Gastrocnemius medialis (tissue), 4 donors: Measurements from ENCODE around the gene HYAL4. TPM values are rescaled to one million over a fixed set of nuclear protein-coding genes. Genes with fewer than 3 reads are reported as not detected.

Source experiments
- ATAC-seq, 2 donors: fragments of 150-250 bp; one replicate each; pipeline ENCODE4 v1.9.1; 2016
- DNase-seq, 2 donors: peaks; one replicate each; pipeline ENCODE4 v3.0.0-alpha.2; 2019
- H3K27ac ChIP-seq, 4 donors: fragments of 200-600 bp; sonication (generic); 1 replicate in 1 of 4; 2 replicates in 3 of 4; pipeline ENCODE4 v1.5.1; 2016 to 2018; ENCODE audit warnings: mild to moderate bottlenecking in 2 of 4, moderate library complexity in 1 of 4
- H3K27me3 ChIP-seq, 3 donors: fragments of 200-600 bp; sonication (generic) in 2 of 3; 1 replicate in 1 of 3; 2 replicates in 2 of 3; pipeline versions ENCODE4 v1.5.1 to v1.6.0; 2016 to 2019; ENCODE audit warnings: mild to moderate bottlenecking in 1 of 3, moderate library complexity in 1 of 3
- H3K36me3 ChIP-seq, 2 donors: fragments of 200-600 bp; sonication (generic) in 1 of 2; one replicate each; pipeline ENCODE4 v1.5.1; 2017 to 2018
- H3K4me1 ChIP-seq, 2 donors: fragments of 200-600 bp; sonication (generic) in 1 of 2; one replicate each; pipeline ENCODE4 v1.5.1; 2016 to 2017; ENCODE audit warnings: mild to moderate bottlenecking in 2 of 2
- H3K4me3 ChIP-seq, 4 donors: fragments of 200-600 bp; sonication (generic) in 3 of 4; 1 replicate in 1 of 4; 2 replicates in 3 of 4; pipeline ENCODE4 v1.5.1; 2016 to 2019; ENCODE audit warnings: mild to moderate bottlenecking in 2 of 4
- H3K9me3 ChIP-seq, 3 donors: fragments of 200-600 bp; sonication (generic) in 2 of 3; 1 replicate in 1 of 3; 2 replicates in 2 of 3; pipeline ENCODE4 v1.5.1; 2016 to 2019
- CTCF ChIP-seq, 5 experiments: fragments of 450-650 bp in 3 of 5; fragments of 200-600 bp in 2 of 5; sonication (generic) in 2 of 5; IDR thresholded peaks in 4 of 5; conservative IDR thresholded peaks in 1 of 5; 1 replicate in 4 of 5; 2 replicates in 1 of 5; pipeline ENCODE4 v1.5.1; 2016 to 2019; ENCODE audit warnings: antibody characterized with exemption in 5 of 5, mild to moderate bottlenecking in 3 of 5, moderate library complexity in 3 of 5
- POLR2A ChIP-seq, 2 donors: fragments of 450-650 bp; IDR thresholded peaks; one replicate each; pipeline ENCODE4 v1.6.1; 2017; ENCODE audit warnings: antibody characterized with exemption in 2 of 2, mild to moderate bottlenecking in 2 of 2, moderate library complexity in 2 of 2
- in situ Hi-C, 4 donors: fragments of 200-750 bp; cut with MboI; loops; one replicate each; pipeline versions ENCODE4 v1.15.0 to v1.8.0; 2017; ENCODE audit warnings: low sequenced_read_pairs in 4 of 4
- intact Hi-C: fragments of 100-400 bp; cut with DNase I; formaldehyde crosslinking; loops from one replicate; pipeline ENCODE4 v1.15.1; 2023; ENCODE audit warnings: low total_unique reads
- total RNA-seq, 4 donors: library from RNA; depleted of rRNA; stranded (reverse); fragments of >200 nt; gene quantifications; one replicate each; pipeline versions ENCODE4 v1.1.0 to v1.2.3, GENCODE V29; 2016

HYAL4 gene
- total RNA-seq, 4 donors from 2014 or later = 0.73 to 11.0 (median 5.7) TPM

GRCh38 chr7:123798532-123799188 lies 46.3 kb upstream of the HYAL4 start:
- ATAC-seq = peak; percentile 28 to 29
- intact Hi-C loops = loop anchor here (2.0 to 5.0 kb wide), 3 partner anchors 66 to 119 kb away; no protein-coding TSS in a partner anchor
- peak overlapping the region; percentile 32 to 83 (median 62) for H3K27ac ChIP-seq

GRCh38 chr7:123802249-123802648 lies 42.7 kb upstream of the HYAL4 start:
- no peaks in the 10 kb centered on the region for H3K9me3 ChIP-seq
- in situ Hi-C loops = loop anchor here in 1 of 4 donors (10.0 kb wide), 1 partner anchor 63 kb away; no protein-coding TSS in a partner anchor
- no peak overlapping the region for H3K4me3 ChIP-seq
- ATAC-seq (no peak), DNase-seq (no peak)
- TF ChIP-seq POLR2A (IDR thresholded peaks at IDR 0.05) (no peak), CTCF (IDR thresholded peaks at IDR 0.05 in 4 of 5, conservative IDR thresholded peaks at IDR 0.05 in 1 of 5) (no peak)
- no peak overlapping the region for H3K27ac ChIP-seq
- no peaks in the 10 kb centered on the region for H3K27me3 ChIP-seq
- peaks cover 0 to 11% of the 10 kb centered on the region in 2 donors for H3K4me1 ChIP-seq
- no peaks in the 10 kb centered on the region for H3K36me3 ChIP-seq
- intact Hi-C loops = no loop called here

More at GRCh38 chr7:123798532-123799188, 46.3 kb upstream of the HYAL4 start:
- no peak for DNase-seq
- no peaks in the 10 kb centered on the region for H3K9me3 ChIP-seq
- in situ Hi-C loops = loop anchor here in 2 of 4 donors (5.0 to 10.0 kb wide), 2 partner anchors 64 to 76 kb away; no protein-coding TSS in a partner anchor
- H3K4me1 ChIP-seq = peaks cover 0 to 15% of the 10 kb centered on the region in 2 donors
- H3K4me3 ChIP-seq = peak overlapping the region in 1 of 4 donors; percentile 28
- H3K27me3 ChIP-seq = no peaks in the 10 kb centered on the region
- TF ChIP-seq CTCF (IDR thresholded peaks at IDR 0.05 in 4 of 5, conservative IDR thresholded peaks at IDR 0.05 in 1 of 5) (no peak), POLR2A (IDR thresholded peaks at IDR 0.05) (no peak)
- H3K36me3 ChIP-seq = no peaks in the 10 kb centered on the region

- in situ Hi-C loops (loop anchor here in 1 of 4 donors (10.0 kb wide), 1 partner anchor 60 kb away; no protein-coding TSS in a partner anchor), intact Hi-C loops (no loop called here)
- no peak overlapping the region for H3K27ac ChIP-seq
- no peaks in the 10 kb centered on the region for H3K27me3 ChIP-seq
- DNase-seq (no peak), ATAC-seq (no peak)
- H3K9me3 ChIP-seq = no peaks in the 10 kb centered on the region
- TF ChIP-seq CTCF (IDR thresholded peaks at IDR 0.05 in 4 of 5, conservative IDR thresholded peaks at IDR 0.05 in 1 of 5) (no peak), POLR2A (IDR thresholded peaks at IDR 0.05) (no peak)
- no peaks in the 10 kb centered on the region for H3K36me3 ChIP-seq
- H3K4me1 ChIP-seq = no peaks in the 10 kb centered on the region
- no peak overlapping the region for H3K4me3 ChIP-seq
Observed at GRCh38 chr7:123805287-123805686, 39.7 kb upstream of the HYAL4 start.

DNA sequence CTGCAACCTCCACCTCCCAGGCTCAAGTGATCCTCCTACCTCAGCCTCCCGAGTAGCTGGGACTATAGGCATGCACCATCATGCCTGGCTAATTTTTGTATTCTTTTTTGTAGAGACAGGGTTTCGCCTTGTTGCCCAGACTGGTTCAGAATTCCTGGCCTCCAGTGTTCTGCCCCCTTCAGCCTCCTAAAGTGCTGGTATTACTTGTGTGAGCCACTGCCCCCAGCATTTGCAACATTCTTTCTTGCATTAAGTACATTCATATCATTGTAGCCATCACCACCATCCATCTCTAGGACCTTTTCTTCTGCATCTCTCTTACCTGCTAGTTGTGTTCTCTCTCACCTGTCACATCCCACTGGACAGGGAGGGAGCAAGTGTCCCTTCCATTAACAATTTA lies 35.5 kb upstream of the HYAL4 start:
- H3K4me3 ChIP-seq = no peak overlapping the region
- H3K9me3 ChIP-seq = no peaks in the 10 kb centered on the region
- H3K27ac ChIP-seq = no peak overlapping the region
- intact Hi-C loops (no loop called here), in situ Hi-C loops (loop anchor here in 1 of 4 donors (10.0 kb wide), 1 partner anchor 55 kb away; no protein-coding TSS in a partner anchor)
- H3K4me1 ChIP-seq = no peaks in the 10 kb centered on the region
- ATAC-seq (no peak), DNase-seq (no peak)
- no peaks in the 10 kb centered on the region for H3K36me3 ChIP-seq
- TF ChIP-seq CTCF (IDR thresholded peaks at IDR 0.05 in 4 of 5, conservative IDR thresholded peaks at IDR 0.05 in 1 of 5) (no peak), POLR2A (IDR thresholded peaks at IDR 0.05) (no peak)
- H3K27me3 ChIP-seq = no peaks in the 10 kb centered on the region
